ENCODE data around the gene SLC25A51.

The SLC25A51 gene

DNA sequence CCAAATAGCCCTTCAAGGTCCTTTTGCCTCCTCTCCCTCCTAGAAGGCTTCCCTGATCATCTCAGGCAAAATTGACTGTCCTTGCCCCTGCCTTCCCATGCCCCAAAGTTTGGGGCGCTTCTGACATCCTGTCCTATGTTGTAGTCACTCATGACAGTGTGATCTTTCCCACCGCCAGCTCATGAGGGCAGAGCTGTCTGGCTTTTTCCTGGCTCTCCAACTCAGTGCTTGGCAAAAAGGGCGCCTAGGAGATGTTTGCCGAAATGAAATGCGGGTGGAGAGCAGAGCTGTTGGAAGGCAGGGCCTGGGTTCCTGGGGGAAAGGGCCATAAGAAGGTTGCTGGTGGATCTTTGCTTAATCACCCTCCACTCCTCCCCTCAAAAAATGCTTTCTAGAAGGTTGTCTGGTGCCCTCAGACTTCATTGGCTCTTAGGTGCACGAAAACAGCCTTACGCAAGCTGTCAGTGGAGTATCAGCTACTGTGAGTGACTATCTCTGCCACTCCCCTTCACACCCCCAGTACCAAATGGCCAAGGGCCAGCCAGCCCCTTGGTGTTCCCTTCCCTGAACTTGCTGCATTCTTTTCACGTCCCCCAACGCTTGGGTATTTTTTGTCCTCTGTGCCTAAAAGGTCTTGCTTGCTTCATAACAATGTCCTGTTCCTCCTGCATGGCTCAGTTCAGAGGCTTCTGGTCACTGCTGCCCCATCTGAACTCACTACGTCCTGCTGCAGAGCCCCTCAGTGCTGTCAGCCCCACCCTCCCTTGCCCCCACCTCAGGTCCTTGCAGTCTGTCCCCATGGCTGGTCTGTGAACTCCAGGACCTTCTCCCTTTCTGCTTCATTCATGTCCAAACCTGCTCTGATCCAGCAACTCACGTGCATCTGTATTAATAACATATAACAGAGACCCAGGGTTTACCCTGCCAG lies 2.6 kb upstream of the SLC25A51 start:
- no peak overlapping the region for H3K4me3 ChIP-seq (ENCODE audit: low read depth, low read length)
- CTCF ChIA-PET, result interaction anchor here (1.2 to 18.1 kb wide), 6 partner anchors 9 to 357 kb away, joined by 3 to 214 read pairs (median 3); partner anchors contain the start of gene SHB
- TF ChIP-seq, protein P1, sequence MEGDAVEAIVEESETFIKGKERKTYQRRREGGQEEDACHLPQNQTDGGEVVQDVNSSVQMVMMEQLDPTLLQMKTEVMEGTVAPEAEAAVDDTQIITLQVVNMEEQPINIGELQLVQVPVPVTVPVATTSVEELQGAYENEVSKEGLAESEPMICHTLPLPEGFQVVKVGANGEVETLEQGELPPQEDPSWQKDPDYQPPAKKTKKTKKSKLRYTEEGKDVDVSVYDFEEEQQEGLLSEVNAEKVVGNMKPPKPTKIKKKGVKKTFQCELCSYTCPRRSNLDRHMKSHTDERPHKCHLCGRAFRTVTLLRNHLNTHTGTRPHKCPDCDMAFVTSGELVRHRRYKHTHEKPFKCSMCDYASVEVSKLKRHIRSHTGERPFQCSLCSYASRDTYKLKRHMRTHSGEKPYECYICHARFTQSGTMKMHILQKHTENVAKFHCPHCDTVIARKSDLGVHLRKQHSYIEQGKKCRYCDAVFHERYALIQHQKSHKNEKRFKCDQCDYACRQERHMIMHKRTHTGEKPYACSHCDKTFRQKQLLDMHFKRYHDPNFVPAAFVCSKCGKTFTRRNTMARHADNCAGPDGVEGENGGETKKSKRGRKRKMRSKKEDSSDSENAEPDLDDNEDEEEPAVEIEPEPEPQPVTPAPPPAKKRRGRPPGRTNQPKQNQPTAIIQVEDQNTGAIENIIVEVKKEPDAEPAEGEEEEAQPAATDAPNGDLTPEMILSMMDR (IDR thresholded peaks at IDR 0.05; ENCODE audit: insufficient read depth, low read length, missing control alignments), result no peak
- POLR2A ChIA-PET, result no interaction called here
- no peak for DNase-seq (ENCODE audit: low read depth, low spot score)

DNA sequence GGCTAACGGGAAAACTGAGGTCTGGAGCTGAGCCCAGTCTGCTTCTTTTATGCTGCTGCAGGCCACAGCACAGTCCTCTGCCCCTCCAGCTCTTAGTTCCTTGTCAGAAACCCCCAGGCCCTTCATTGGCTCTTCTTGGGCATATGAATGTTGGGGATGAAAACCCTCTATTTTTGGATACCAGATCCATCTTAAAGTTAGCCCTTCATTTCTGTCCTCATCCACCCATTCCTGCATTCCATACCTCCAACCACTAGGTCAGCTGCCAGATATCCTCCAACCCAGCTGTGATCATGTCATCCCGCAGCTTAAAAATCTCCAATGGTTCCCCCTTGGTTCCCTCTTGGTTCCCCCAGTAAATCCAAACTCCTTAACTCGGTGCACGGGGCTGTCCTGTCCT lies 1.8 kb upstream of the SLC25A51 start:
- CTCF ChIA-PET, result interaction anchor here (1.2 to 18.1 kb wide), 9 partner anchors 8 to 358 kb away, joined by 3 to 214 read pairs (median 3); partner anchors contain the start of gene SHB
- POLR2A ChIA-PET, result no interaction called here
- no peak for DNase-seq (ENCODE audit: low read depth, low spot score)
- TF ChIP-seq, protein P1 (IDR thresholded peaks at IDR 0.05; ENCODE audit: insufficient read depth, low read length, missing control alignments), result no peak
- H3K4me3 ChIP-seq (ENCODE audit: low read depth, low read length), result no peak overlapping the region

DNA sequence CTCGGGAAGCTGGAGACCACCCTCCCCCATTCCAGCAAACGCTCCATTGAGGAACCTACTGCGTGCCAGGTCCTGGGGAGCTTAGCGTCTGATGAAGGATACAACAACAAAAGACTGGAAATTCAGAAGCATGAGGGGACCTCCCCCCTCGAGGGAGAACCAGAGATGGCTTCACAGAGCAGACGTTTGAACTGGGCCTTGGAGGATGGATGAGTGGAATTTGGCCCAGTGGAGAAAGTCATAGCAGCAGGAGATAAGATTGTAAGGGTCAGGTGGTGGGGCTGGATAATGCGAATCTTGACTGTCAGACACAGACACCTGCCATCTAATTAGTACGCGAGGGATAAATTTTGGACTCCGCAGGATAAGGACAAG lies 1.2 kb upstream of the SLC25A51 start:
- TF ChIP-seq, protein P1 (IDR thresholded peaks at IDR 0.05; ENCODE audit: insufficient read depth, low read length, missing control alignments), result no peak
- H3K4me3 ChIP-seq (ENCODE audit: low read depth, low read length), result peak overlapping the region; percentile 83
- no peak for DNase-seq (ENCODE audit: low read depth, low spot score)
- ChIA-PET POLR2A (no interaction called here), CTCF (interaction anchor here (0.7 to 18.1 kb wide), 14 partner anchors 8 to 458 kb away, joined by 3 to 214 read pairs (median 4); no protein-coding TSS in a partner anchor)

DNA sequence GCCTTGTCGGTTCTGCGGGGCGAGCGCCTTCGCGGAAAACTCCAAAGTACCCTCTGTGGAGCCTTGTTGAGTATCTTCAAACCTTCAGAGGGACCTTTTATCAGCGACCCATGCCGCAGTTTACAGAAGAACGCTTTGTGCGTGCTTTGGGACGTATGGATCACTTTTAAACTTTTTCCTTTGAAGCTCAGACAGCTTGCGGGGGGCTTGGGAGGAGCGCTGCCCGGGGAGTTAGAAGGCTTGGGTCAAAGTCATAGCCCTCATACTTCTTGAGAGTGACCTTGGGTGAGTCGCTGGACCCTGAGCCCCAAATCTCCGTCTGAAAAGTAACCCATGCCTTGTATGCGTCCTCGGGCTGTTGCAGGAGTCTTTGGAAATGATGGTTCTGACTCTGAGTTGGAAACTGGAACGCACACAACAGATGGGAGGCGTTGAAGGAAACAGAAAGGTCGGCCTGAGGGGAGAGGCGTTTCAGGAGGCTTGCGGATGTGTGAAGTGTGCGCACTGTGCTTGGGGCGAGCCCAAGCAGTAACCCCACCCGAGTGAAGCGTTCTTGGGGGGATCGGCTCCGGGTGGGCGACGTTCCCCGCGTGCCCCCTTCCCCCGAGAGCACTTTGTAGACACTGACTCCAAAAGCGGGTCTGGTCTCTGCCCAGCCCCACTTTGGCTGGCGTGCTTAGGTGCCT lies 661 bp upstream of the SLC25A51 start:
- DNase-seq (ENCODE audit: low read depth, low spot score), result no peak
- peak overlapping the region; percentile 83 for H3K4me3 ChIP-seq (ENCODE audit: low read depth, low read length)
- ChIA-PET POLR2A (interaction anchor here (0.6 kb wide), 1 partner anchor 259 kb away, joined by 3 read pairs; no protein-coding TSS in a partner anchor), CTCF (interaction anchor here (0.6 to 18.1 kb wide), 21 partner anchors 9 to 493 kb away, joined by 3 to 214 read pairs (median 4); no protein-coding TSS in a partner anchor)
- TF ChIP-seq, protein P1 (IDR thresholded peaks at IDR 0.05; ENCODE audit: insufficient read depth, low read length, missing control alignments), result no peak

DNA sequence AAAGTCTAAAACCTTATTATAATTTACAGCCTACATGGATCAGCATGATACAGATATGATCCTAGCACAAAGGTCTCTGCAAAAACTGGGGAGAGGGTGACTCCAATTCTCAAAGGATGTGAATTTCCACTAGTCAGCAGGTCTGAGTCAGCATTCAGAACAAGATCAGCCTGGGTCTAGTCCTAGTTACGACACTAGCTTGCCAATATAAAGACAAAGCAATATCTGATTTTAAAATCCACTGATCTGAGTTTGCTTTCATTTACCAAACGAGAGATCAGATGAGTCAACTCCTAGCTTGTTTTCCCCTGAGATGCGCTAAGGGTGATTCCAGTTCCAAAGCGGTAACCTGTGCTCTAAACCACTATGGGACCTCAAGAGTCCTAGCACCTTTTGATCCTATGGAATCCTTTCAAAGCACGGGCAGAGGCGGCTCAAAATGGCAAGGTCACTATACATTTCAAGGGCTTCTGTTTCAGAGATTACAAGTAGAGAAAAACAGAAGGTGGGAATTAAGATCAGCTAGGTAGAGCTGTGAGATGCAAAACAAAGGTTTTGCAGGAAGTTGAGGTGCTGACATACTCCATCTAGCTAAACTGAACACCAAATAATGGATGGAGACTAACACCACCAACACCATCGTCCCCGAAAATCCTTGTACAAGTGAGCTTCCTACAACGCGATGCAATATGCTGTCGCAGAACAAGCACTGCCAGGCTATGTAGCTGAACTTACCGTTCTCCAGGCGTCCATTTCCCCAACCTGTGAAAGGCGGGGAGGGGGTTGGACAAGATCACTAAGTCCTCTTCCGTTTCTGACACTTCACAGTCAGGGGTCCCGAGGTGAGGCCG lies 906 bp downstream of the SLC25A51 start:
- peak overlapping the region; percentile 83 for H3K4me3 ChIP-seq (ENCODE audit: low read depth, low read length)
- POLR2A ChIA-PET, result no interaction called here
- TF ChIP-seq, protein P1 (IDR thresholded peaks at IDR 0.05; ENCODE audit: insufficient read depth, low read length, missing control alignments), result no peak
- CTCF ChIA-PET, result interaction anchor here (0.8 to 18.1 kb wide), 16 partner anchors 11 to 460 kb away, joined by 3 to 214 read pairs (median 4); partner anchors contain the start of gene TRMT10B
- DNase-seq (ENCODE audit: low read depth, low spot score), result no peak
